ENCODE results near the gene LNPEP.

- TF ChIP-seq CTCF (IDR thresholded peaks at IDR 0.05; ENCODE audit: low read depth, low read length, poor library complexity, severe bottlenecking) (no peak), EZH2phosphoT487 (IDR thresholded peaks at IDR 0.05; ENCODE audit: borderline replicate concordance, low read length) (no peak)
These were observed 48.8 kb downstream of the LNPEP start for GRCh38 chr5:96984506-96985192.
